Left forelimb (tissue), 1 donor: Measurements from ENCODE around the gene FBXL20.
"Not testable (repeated sequence)": the region's sequence is repeated elsewhere in the genome, so short reads cannot be mapped to it uniquely, and the experiment has no call there.

Experiments
- DNase-seq: peaks from one replicate; pipeline ENCODE4 v3.0.0-alpha.2; 2018; ENCODE audit warnings: low spot score

Gene FBXL20

DNA sequence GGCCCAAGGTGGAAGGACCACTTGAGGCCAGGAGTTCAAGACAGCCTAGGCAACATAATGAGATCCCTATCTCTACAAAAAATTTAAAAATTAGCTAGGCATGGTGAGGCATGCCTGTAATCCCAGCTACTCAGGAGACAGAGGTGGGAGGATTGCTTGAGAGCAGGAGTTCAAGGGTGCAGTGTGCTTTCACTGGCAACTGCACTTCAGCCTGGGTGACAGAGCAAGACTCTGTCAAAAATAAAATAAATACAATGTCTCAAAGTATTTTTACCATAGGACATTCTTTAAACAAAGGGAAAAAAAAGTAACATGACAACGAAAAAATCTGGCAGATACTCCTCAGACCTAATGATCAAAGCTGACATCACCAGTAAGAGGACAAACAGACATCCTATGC is 72.6 kb downstream of the FBXL20 start:
- no peak for DNase-seq

GRCh38 chr17:39327109-39327508 is 74.3 kb downstream of the FBXL20 start:
- no peak for DNase-seq

DNA sequence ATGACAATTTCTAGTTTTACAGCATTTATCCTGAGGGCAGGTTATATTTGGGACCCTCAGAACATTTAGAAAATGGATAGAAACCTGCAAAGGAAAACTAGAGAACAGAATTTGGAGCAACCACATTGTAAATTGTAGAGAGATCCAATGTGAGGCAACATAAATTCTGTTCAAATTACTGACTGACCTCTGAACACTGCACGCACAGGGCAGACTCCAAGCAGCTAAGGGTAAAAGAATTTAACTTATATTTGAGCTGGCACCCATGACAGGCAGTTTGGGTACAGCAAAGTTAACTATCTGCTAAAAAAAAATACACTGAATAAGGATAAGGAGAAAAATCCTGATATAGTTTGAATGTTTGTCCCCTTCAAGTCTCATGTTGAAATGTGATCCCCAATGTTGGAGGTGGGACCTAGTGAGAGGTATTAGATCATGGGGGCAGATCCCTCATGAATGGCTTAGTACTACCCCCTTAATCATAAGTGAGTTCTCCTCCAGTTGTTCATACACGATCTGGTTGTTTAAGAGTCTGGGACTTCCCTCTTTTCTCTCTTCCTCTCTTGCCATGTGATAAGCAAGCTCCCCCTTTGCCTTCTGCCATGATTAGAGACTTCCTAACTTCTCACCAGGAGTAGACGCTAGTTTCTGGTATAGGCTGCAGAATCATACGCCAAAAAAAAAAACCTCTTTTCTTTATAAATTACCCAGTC is 75.7 kb downstream of the FBXL20 start:
- no peak for DNase-seq

GRCh38 chr17:39318636-39319035 is 82.8 kb downstream of the FBXL20 start:
- DNase-seq = no peak

DNA sequence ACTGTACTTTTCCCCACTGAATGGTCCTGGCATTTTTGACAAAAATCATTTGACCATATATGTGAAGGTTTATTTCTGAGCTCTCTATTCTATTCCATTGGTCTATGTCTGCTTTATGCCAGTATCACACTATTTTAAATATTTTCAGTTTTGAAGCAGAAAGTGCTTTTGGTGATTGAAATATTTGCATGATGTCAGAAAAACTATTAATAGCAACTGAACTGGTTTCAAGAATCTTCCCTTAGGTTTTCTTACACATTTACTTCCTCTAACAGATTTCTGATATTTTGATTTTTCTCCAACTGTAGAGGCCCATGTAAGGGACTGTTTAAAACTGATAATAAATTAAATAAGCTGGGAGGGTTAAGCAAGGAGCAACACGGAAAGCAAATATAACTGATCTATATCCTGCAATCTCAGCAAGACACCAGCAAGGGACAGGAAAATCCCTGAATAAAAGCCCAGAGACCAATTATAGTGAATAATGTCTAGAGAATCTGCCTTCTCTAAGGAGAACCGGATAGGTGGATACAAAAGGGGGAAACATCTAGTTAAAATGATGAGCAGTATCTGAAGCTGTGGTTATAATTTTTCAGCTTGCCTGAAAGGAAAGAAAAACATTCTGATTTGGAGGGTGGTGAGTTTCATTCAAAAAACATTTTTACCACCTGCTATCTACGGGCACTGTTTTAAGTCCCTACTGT is 94.8 kb downstream of the FBXL20 start:
- DNase-seq = no peak

GRCh38 chr17:39305978-39306377 is 95.4 kb downstream of the FBXL20 start:
- DNase-seq = no peak

DNA sequence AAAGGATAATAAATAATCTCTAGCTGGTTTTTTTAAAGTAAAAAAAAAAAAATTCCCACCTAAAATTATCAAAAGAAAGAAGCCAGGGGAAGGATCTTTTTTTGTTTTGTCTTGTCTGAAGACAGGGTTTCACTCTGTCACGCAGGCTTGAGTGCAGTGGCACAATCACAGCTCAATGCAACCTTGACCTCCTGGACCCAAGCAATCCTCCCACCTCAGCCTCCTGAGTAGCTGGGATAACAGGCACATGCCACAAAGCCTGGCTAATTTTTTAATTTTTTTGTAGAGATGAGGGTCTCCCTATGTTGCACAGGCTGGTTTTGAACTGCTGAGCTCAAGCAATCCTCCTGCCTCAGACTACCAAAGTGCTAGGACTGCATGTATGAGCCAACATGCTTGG is 97.2 kb downstream of the FBXL20 start:
- no peak for DNase-seq

DNA sequence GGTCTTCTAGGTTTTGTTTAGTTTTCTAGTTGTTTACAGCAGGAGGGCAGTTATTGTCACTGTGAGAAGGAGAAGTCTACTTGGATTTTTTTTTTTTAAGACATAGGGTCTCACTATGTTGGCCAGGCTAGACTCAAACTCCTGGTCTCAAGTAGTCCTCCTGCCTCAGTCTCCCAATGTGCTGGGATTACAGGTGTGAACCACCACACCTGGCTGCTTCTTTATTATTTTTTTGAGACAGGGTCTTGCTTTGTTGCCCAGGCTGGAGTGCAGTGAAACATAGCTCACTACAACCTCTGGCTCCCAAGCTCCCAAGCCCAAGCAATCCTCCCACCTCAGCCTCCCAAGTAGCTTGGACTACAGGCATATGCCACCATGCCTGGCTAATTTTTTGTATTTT is 107.4 kb downstream of the FBXL20 start:
- no peak for DNase-seq

DNA sequence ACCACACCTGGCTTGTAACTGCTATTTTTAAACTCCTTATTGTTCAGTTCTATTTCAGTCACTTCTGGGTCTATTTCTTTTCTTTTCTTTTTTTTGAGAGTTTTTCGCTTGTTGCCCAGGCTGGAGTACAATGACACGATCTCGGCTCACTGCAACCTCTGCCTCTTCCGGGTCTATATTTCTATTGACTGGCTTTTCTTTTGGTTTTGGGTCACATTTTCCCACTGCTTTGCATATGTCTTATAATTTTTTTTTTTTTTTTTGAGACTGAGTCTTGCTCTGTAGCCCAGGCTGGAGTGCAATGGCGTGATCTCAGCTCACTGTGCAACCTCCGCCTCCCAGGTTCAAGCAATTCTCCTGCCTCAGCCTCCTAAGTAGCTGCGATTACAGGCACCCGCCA is 108.9 kb downstream of the FBXL20 start:
- not testable (repeated sequence) for DNase-seq

DNA sequence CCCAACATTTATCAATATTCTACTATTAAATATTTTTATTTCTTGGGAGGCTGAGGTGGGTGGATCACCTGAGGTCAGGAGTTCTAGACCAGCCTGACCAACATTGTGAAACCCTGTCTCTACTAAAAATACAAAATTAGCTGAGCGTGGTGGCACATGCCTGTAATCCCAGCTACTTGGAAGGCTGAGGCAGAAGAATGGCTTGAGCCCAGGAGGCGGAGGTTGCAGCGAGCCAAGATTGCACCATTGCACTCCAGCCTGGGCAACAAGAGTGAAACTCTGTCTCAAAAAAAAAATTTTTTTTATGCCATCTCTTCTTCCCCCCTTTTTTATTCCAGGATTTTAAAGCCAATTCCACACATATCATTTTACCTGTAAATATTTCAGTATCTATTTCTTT is 114.9 kb downstream of the FBXL20 start:
- DNase-seq = not testable (repeated sequence)

DNA sequence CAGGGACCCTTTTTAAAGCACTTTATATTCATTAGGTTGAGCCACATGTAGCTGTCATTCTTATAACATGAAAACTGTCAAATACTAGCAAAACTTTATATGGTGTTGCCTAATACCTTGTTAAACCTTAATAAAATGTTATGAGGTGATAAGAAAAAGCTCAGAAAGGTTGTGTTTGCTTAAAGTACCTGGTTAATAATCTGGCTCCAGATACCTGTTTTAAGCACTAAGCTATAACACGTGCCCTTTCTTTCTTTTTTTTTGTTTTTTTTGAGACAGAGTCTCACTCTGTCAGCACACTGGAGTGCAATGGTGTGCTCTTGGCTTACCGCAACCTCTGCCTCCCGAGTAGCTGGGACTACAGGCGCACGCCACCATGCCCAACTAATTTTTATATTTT is 116.7 kb downstream of the FBXL20 start:
- DNase-seq = no peak

DNA sequence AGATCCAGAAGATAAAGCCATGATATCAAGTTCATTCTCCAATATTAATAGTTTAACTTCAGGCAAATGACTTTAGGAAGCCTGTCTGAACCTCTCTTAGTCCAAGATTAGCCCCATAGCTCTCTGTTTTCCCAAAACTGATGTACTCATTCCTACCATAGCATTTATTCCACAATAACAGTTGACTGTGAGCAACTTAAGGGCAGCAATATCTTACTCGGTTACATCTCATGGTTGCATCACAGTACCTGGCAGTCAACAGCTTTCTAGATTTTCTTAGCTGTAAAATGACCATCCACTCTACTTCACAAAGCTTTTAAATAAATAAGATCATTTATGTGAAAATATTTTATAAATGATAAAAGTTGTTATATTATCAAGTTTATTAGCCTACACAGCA is 117.5 kb downstream of the FBXL20 start:
- no peak for DNase-seq

- DNase-seq = no peak
Observed at GRCh38 chr17:39283098-39283497, 118.3 kb downstream of the FBXL20 start.

DNA sequence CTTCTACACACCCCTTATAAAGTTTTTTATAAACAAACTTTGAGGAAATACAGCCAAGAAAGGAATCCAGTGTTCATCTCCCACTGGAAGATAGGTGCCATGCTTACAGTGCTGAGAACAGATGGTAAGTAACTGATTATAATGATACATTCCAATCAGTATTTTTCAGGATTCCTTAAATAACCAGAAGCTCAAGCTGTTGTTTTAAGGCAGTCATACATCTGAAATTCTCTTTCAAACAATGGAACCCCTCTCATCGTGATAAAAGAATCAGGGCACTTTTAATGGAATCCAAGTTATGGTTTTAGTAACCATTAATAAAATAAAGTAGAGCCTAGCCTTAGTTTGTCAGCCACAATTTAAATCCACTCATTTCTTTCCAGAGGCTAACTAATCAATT is 119.6 kb downstream of the FBXL20 start:
- no peak for DNase-seq

DNA sequence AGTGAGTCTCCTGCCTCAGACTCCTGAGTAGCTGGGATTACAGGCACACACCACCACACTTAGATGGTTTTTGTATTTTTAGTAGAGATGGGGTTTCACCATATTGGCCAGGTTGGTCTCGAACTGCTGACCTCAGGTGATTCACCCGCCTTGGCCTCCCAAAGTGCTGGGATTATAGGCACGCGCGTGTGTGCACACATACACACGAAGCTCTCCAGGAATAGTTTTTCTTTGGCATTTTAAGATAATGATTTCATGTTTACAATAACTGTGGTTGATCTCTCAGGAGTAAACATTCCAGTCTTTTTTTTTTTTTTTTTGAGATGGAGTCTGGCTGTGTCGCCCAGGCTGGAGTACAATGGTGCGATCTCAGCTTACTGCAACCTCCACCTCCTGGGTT is 123.2 kb downstream of the FBXL20 start:
- DNase-seq = not testable (repeated sequence)

DNA sequence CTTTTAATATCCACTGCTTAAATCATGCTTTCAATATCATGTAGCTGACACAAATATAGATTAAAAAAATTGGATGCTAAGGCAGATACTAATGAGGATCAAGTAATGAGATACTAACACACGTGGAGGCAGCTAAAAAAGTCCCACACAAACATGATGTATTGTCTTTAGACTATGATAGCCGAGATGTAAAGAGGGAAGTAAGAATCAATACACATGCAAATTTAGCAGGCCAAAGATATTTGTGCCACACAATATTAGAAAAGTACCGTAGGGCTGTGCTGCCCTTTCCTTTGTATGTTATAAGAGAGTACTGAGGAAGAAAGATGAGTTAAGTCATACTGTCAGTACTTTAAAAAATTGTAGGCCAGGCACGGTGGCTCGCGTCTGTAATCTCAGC is 124.3 kb downstream of the FBXL20 start:
- DNase-seq = no peak

DNA sequence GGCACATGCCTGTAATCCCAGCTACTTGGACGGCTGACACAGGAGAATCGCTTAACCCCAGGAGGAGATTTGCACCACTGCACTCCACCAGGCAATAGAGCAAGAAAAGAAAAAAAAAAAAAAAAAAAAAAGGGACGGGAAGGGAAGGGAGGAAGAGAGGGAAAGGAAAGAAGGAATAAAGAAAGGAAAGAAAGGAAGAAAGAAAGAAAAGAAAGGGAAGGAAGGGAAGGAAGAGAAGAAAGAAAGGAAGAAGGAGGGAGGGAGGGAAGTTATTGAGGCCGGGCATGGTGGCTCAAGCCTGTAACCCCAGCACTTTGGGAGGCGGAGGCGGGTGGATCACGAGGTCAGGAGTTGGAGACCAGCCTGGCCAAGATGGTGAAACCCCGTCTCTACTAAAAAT is 125.3 kb downstream of the FBXL20 start:
- DNase-seq = no peak

DNA sequence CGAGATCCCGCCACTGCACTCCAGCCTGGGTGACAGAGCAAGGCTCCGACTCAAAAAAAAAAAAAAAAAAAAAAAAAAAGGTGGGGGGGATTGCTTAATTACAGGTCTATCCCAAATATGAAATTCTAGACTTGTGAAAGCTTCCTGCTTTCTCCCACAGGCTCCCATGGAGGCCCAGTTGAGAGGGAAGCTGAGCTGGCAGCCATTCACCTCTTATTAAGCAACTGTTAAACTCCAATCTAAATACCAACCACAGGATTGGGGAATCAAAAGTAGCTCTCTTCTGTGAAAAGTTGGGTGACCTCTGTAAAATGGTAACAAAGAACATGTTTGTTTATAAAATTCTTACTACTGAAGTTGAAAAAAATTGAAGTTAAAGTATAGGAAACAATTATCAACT is 129.9 kb downstream of the FBXL20 start:
- DNase-seq = no peak

GRCh38 chr17:39270923-39271322 is 130.5 kb downstream of the FBXL20 start:
- DNase-seq = no peak

- no peak for DNase-seq
Observed at GRCh38 chr17:39264119-39264518, 137.3 kb downstream of the FBXL20 start.

DNA sequence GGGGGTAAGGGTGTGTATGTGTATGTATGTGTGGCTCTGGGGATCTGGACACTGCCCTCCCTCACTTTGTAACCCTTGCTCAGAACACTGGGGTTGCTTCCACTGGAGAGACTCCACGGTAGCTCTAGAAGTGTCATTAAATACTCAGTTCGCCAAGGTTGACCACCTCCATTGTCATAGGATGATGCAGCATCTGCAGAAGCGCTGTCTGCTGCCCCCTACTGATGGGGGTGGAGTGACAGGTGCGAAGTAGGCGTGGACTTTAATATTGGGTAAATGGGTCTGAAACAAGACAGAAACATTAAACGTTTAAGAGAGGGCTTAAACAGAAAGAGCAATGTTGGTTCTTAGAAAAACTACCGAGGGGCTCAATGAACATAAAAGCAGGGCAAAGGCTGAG is 140.1 kb downstream of the FBXL20 start:
- DNase-seq = no peak

DNA sequence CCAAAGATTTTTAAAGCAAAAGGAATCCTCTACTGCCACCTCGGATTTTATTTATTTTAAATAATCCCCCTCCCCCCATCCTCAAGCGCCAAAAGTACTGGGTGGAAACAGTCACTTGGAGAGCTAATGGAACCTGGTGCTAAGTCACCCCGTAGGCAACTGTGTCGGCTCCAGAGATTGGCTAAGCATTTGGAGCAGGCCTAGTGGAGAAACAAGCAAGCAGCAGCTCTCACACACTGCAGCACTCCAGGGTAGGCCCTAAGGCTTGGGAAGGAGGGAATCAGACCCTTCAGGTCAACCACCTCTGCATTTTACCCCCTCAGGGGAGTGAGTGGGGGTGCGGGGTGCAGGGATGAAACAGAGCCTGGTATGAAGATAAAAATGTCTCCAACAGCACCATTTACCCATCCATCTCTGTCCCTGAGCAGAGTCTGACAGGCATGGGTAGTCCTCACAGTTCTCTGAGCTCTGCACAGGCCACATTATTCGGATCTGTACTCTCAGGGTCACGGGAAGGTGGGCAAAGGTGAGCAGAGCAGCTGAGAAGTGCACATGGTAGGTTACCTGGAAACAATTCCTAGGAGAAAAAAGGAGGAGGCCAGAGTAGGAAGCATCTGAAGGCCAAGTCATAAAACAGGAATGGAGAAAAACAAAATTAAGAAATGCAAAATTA is 148.5 kb downstream of the FBXL20 start:
- no peak for DNase-seq

- DNase-seq = no peak
Observed at GRCh38 chr17:39251997-39252396, 149.4 kb downstream of the FBXL20 start.
